Bronchial epithelial cell (primary cell): ENCODE results near the gene SPATS2L. TPM values are rescaled to one million over a fixed set of nuclear protein-coding genes. Genes with fewer than 3 reads are reported as not detected.
A peak's percentile ranks its signal among the peaks of the same experiment; 100 is the strongest.

Experiments
- DNase-seq: peaks from one replicate; pipeline ENCODE4 v3.0.0-alpha.2; 2010; ENCODE audit warnings: low read depth
- FAIRE-seq: peaks from 2 replicates; lab custom pipeline; 2011; peaks lifted over from hg19 to GRCh38; lab: Jason Lieb, UNC
- H3K27me3 ChIP-seq: 2 replicates; pipeline ENCODE4 v1.5.1; 2011; ENCODE audit warnings: low read length; ENCODE audit not compliant: control insufficient read depth, insufficient read depth
- H3K36me3 ChIP-seq: 2 replicates; pipeline ENCODE4 v1.5.1; 2011; ENCODE audit warnings: low read length; ENCODE audit not compliant: control insufficient read depth, insufficient read depth
- H3K4me3 ChIP-seq: 2 replicates; pipeline ENCODE4 v1.5.1; 2011; ENCODE audit warnings: mild to moderate bottlenecking, low read depth, low read length, control low read depth
- CTCF ChIP-seq: IDR thresholded peaks from 2 replicates; pipeline ENCODE4 v1.5.1; 2011; ENCODE audit warnings: mild to moderate bottlenecking, moderate library complexity, low read length, control low read depth, inconsistent platforms; ENCODE audit not compliant: insufficient read depth, severe bottlenecking
- total RNA-seq: library from RNA; depleted of rRNA; stranded (reverse); fragments of >200 nt; gene quantifications from 2 replicates; pipeline ENCODE4 v1.2.1, GENCODE V29; 2014

The SPATS2L gene
- total RNA-seq, 1 donor from 2014 or later: 37.6 TPM

DNA sequence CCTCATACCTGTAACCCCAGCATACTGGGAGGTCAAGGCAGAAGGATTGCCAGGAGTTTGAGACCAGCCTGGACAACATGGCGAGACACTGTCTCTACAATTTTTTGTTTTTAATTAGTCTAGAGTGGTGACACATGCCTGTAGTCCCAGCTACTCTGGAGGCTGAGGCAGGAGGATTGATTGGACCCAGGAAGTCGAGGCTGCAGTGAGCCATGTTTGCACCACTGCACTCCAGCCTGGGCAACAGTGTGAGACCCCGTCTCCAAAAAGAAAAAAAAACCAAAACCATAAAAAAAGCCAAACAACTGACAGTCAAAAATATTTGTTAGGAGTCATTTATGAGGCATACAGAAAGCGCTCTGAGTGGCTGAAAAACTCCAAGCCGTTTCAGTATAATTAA, 107.9 kb downstream of the SPATS2L start:
- no peaks in the 10 kb centered on the region for H3K27me3 ChIP-seq
- peaks cover 8% of the 10 kb centered on the region for H3K36me3 ChIP-seq
- TF ChIP-seq CTCF: no peak
- DNase-seq (no peak), FAIRE-seq (no peak)
- no peak overlapping the region for H3K4me3 ChIP-seq

- FAIRE-seq (no peak), DNase-seq (no peak)
- Histone ChIP-seq H3K36me3 (peaks cover 12% of the 10 kb centered on the region), H3K4me3 (no peak overlapping the region), H3K27me3 (no peaks in the 10 kb centered on the region)
- no peak for TF ChIP-seq CTCF
Measured at GRCh38 chr2:200415455-200415854, 109.0 kb downstream of the SPATS2L start.

GRCh38 chr2:200416878-200417277, 110.4 kb downstream of the SPATS2L start:
- DNase-seq (peak; percentile 38), FAIRE-seq (no peak)
- no peak overlapping the region for H3K4me3 ChIP-seq
- no peak for TF ChIP-seq CTCF
- H3K36me3 ChIP-seq: peaks cover 12% of the 10 kb centered on the region
- no peaks in the 10 kb centered on the region for H3K27me3 ChIP-seq

- no peaks in the 10 kb centered on the region for H3K27me3 ChIP-seq
- DNase-seq: no peak
- TF ChIP-seq CTCF: no peak
- H3K36me3 ChIP-seq: peaks cover 12% of the 10 kb centered on the region
- no peak for FAIRE-seq
- no peak overlapping the region for H3K4me3 ChIP-seq
Measured at GRCh38 chr2:200417366-200417765, 110.9 kb downstream of the SPATS2L start.

DNA sequence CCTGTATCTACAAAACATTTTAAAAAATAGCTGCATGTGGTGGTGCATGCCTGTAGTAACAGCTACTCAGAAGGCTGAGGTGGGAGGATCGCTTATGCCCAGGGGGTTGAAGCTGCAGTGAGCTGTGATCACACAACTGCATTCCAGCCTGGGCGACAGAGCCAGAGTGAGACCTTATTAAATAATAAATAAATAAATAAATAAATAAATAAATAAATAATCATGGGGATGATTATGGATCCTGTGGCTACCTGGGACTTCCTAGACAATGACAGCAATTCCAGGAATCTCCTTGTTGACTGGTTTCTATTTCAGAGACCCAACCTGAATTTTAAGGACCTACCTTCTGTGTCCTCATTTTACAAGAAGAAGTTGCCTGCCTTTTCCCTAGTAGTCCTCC, 111.9 kb downstream of the SPATS2L start:
- DNase-seq (no peak), FAIRE-seq (no peak)
- peaks cover 14% of the 10 kb centered on the region for H3K36me3 ChIP-seq
- H3K27me3 ChIP-seq: no peaks in the 10 kb centered on the region
- no peak overlapping the region for H3K4me3 ChIP-seq
- TF ChIP-seq CTCF: no peak

- no peak overlapping the region for H3K4me3 ChIP-seq
- FAIRE-seq (no peak), DNase-seq (no peak)
- TF ChIP-seq CTCF: no peak
- H3K27me3 ChIP-seq: no peaks in the 10 kb centered on the region
- peaks cover 13% of the 10 kb centered on the region for H3K36me3 ChIP-seq
Measured at GRCh38 chr2:200419325-200419724, 112.8 kb downstream of the SPATS2L start.
